NOMO-1 treated with dmso at 0.1 percent for 144 hours (cell line): ENCODE results near the gene MKLN1.
"Not testable (repeated sequence)": the region's sequence is repeated elsewhere in the genome, so short reads cannot be mapped to it uniquely, and the experiment has no call there.

ENCODE experiments used
- DNase-seq: peaks from one replicate; lab custom pipeline; 2025; ENCODE audit not compliant: unreplicated experiment; lab: John Stamatoyannopoulos, UW

The MKLN1 gene

DNA sequence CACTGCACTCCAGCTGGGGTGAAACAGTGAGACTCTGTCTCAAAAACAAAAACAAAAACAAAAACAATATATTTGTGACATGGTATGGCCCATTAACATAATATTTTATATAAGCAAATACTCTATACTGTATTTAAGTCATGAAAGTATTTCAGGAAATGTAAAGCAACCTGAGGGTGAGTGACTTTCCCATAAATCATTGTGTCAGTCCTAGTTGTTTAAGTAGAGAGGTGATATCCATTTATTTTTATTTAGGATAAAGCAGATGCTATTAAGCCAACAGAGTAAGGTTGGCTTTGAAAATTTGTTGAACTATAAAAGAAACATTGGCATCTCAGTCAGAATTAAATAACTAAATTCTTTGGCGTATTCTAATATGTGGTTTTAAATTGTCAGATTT, 60.5 kb downstream of the MKLN1 start:
- no peak for DNase-seq

DNA sequence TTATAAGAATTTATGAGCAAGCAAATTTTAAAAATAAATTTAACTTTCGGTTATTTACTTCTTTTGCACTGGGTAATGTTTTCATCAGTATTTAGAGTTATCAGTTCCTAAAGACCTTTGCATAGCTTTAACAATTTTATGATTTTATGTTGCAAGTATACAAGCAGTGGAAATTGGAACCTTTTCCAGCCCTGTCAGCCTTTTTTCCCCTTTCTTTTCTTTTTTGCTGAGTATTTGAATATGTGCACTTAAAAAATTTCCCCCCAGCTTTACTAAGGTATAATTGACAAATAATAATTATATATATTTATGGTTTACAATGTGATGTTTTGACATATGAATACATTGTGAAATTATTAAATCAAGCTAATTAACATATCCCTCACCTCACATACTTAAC, 62.6 kb downstream of the MKLN1 start:
- no peak for DNase-seq

- no peak for DNase-seq
Observed at GRCh38 chr7:131391145-131391544, 63.5 kb downstream of the MKLN1 start.

GRCh38 chr7:131400681-131401176, 73.1 kb downstream of the MKLN1 start:
- no peak for DNase-seq

- DNase-seq = no peak
Observed at GRCh38 chr7:131401194-131401593, 73.5 kb downstream of the MKLN1 start.

- no peak for DNase-seq
Observed at GRCh38 chr7:131403322-131403721, 75.6 kb downstream of the MKLN1 start.

DNA sequence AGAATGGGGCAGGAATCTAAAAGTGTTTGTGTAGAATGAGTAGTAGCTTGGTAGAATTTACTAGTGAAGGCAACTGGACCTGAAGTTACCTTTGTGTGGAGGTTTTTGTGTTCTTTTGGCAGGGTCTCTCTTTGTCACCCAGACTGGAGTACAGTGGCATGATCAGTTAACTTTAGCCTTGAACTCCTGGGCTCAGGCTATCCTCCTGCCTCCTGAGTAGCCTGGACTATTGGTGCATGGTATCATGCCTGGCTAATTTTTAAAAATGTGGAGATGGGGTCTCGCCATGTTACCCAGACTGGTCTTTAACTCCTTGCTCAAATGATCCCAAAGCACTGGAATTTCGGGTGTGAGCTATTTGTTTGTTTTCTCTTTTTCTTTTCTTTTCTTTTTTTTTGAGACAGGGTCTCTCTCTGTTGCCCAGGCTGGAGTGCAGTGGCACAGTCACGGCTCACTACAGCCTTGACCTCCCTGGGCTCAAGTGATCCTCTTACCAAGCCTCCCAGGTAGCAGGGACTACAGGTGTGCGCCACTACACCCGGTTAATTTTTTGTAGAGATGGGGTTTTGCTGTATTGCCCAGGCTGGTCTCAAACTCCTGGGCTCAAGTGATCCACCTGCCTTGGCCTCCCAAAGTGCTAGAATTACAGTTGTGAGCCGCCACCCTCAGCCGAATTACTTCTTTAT, 76.7 kb downstream of the MKLN1 start:
- DNase-seq = no peak

- DNase-seq = no peak
Observed at GRCh38 chr7:131409129-131409766, 81.6 kb downstream of the MKLN1 start.

DNA sequence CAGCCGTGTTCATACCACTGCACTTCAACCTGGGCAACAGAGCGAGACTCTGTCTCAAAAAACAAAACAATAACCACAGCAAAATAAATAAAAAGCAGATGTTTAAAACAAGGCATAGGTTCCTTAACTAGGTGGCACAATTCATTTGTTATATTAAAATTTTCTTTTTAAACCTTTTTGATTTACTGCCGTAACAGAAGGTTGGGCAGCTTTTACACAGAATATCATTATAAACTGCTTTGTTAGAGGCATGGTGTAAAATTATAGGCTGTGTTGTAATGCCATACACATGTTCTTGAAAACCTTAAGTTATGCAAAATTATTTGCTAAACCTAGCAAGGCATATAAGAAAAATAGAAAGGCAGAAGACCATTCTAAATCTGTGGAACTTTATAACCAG, 84.4 kb downstream of the MKLN1 start:
- DNase-seq = no peak

DNA sequence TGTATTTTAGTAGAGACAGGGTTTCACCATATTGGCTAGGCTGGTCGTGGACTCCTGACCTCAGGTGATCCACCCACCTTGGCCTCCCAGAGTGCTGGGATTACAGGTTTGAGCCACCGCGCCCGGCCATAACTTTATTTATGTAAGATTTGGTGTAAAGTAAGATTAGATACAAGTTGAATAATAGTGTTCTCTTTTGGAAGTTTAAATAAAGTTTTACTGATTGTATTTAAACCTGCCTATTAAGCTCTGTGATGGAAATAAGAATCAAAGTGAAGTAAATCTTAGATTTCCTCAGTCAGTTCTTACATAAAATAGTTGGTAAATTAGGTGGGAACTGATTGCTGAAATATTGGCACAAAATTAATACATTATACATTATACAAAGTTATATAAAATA, 86.0 kb downstream of the MKLN1 start:
- no peak for DNase-seq

DNA sequence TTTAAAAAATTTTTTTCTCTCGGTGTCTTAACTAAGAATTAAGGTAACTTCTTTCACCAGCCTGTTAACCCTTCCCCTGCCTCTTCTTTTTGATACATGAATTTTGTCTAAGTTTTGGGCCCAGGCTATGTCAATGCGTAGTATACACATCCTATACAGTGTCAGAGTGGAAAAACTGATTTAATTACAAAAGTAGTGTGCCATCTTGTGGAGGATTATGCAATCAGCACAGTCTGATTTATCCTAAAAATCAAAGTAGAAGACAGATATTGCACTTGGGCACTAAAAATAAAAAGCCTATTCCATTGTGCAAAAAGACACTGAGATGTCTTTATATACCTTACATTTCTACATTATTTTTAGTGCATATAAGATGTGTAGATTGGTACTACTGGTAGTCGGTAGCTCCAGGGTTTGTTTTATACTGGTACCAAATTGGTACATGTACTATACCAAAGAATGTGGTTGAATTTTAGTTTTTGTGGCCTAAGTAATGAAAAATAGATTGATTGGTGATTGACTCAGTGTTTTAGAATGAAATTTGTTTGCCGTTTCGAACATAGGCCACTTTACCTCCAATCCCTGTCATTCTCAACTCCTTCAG, 96.6 kb downstream of the MKLN1 start:
- DNase-seq = no peak

DNA sequence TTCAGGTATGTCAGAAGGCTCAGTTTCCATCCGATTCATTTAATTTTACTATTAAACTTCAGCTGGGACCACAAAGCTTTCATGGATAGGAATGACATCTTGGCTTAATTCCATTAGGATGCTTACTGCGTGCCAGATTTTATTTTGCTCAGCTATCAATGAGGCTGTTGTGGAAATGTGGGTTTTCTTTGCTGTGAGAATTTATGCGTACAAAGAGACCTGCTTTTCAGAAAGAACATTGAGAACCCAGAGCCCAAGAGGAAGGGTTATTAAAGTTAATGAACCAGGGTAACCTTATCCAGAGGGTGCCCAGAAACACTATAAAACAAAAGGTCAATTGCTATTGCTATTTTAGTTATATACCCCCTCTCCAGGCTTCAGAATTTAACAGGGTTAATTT, 98.3 kb downstream of the MKLN1 start:
- DNase-seq = no peak

DNA sequence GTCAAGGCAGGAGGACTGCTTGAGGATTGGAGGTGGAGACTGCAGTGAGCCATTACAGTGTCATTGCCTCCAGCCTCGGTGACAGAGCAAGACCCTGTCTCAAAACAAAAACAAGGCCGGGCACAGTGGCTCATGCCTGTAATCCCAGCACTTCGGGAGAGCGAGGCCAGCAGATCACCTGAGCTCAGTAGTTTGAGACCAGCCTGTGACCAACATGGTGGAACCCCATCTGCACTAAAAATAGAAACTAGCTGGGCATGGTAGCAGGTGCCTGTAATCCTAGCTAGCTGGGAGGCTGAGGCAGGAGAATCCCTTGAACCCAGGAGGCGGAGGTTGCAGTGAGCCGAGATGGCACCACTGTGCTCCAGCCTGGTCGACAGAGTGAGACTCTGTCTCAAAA, 103.2 kb downstream of the MKLN1 start:
- DNase-seq = not testable (repeated sequence)

DNA sequence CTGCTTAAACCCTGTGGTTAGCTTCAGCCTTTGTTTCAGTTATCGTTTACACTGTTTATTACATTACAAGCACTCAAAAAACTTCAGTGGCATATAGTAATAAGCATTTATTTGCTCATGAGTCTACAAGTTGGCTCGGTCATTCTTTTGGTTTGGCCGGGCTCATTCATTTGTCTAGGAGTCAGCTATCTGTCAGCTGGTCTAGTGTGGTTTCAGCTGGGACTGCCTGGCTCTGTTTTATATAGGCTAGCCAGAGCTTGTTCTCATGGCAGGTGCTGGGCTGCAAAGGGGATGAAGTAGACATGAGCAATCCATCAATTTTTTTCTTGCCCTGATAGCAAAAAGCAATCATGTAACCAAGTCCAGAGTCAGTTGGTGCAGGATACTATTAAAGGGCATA, 103.6 kb downstream of the MKLN1 start:
- DNase-seq = no peak

DNA sequence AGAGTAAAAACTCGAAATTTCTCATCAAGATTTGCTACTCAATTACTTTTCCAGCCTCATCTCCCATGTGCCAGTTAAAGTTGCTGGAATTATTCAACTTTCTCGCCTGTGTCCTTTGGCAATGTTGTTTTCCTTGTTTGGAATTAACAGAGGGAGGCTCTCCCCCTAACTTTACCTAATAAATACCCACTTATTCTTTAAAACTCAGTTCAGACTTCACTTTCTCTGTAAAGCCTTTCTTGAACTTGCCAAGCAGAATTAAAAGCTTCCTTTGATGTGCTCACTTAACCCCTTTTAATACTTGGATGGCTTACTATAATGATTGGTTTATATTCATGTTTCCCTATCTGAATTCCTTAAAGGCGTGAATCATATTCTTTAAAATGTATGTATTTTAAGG, 104.1 kb downstream of the MKLN1 start:
- no peak for DNase-seq

- DNase-seq = no peak
Observed at GRCh38 chr7:131436384-131436783, 108.7 kb downstream of the MKLN1 start.

DNA sequence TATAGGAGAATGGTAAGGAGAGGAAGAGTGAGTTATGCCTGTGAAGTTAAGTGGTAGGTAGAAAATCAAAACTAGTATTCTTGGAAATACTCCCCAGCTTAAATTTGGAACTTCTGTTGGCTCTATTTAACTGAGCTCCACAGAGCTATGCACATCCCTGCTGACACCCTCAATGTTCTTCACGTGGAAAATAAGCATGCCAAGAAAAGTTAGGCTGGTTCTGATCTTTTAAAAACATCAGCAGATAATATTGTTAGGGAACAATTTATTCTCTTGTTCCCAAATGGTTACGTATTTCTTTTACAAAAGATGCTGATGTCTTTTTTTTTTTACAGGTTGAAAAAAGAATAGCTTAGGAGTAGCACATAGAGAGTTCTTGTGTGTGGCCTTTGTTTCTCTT, 111.3 kb downstream of the MKLN1 start:
- DNase-seq = no peak

DNA sequence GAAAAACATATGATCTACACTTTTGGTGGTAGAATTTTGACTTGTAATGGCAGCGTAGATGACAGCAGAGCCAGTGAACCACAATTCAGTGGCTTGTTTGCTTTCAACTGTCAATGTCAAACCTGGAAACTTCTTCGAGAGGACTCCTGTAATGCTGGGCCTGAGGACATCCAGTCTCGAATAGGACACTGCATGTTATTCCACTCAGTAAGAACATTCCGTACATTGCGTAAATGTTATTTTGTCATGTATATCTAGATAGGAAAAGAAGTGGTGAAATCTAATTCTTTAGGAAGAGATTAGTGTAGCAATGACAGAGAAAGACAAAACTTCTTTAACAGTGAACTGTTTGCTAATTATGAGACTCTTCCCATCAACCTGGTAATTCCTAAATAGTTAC, 115.8 kb downstream of the MKLN1 start:
- DNase-seq = no peak

DNA sequence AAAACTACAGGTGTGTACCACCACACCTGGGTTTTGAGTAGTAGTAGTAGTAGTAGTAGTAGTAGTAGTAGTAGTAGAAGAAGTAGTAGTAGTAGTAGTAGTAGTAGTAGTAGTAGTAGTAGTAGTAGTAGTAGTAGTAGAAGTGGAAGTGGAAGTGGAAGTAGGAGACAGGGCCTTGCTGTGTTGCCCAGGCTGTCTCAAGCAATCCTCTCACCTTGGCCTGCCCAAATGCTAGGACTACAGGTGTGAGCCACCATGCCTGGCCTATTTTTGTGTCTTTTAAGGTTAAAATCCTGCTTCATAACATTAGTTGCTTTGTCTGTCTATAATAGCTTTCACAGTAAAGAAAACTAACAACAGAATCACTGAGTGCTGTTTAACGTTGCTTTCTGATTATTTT, 117.0 kb downstream of the MKLN1 start:
- no peak for DNase-seq

DNA sequence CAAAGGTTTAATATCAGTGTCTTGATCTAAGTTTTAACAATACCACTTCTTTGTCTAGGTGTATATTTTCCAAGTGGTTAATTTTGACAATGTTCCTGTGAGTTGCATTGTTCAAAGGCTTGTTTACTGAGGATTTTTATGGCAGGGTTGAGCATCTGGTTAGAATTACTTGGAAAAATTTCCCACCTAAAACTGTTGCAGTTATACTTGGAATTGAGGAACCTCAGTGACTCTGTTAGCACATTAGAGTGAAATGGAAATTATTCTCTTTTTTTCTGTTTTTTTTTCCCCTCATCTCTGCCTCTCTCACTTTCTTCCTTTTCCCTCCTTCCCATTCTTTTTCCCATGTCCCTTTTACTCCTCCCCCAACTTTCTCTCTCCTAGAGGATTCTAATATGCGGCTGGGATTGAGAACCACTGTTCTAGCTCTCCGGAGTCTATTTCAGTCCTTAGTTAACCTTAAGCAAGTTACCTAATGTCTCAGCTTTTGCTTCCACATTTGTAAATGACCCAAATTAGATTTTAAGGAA, 121.8 kb downstream of the MKLN1 start:
- no peak for DNase-seq

DNA sequence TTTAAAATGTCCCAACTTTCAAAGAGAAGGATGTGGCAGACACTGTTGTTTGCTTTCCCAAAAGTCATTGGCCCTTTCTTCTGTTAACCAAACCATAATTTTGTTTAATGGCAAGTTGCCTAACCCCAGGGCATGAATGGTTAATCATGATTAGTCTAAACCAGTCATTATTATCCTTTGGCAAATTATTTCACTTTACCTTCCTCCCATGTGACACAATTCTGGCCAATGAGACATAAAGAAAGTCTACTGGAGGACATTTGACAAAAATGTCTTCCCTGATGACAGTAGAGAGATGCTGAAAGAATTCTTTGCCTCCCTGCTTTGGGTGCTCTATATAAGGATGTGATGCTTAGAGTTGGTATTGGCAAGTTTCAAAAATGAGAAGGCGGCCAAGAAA, 126.8 kb downstream of the MKLN1 start:
- no peak for DNase-seq

GRCh38 chr7:131455001-131455400, 127.3 kb downstream of the MKLN1 start:
- DNase-seq = no peak
